Suprapubic skin (tissue), 4 donors: ENCODE data around the gene CALY. TPM values are rescaled to one million over a fixed set of nuclear protein-coding genes. Genes with fewer than 3 reads are reported as not detected.
A peak's percentile ranks its signal among the peaks of the same experiment; 100 is the strongest.
"Not testable (repeated sequence)": the region's sequence is repeated elsewhere in the genome, so short reads cannot be mapped to it uniquely, and the experiment has no call there.

Experiments
- DNase-seq, 2 donors: peaks; one replicate each; pipeline ENCODE4 v3.0.0-alpha.2; 2019; ENCODE audit warnings: low spot score in 2 of 2
- H3K27ac ChIP-seq: fragments of 200-600 bp; sonication (generic); one replicate; pipeline ENCODE4 v1.5.1; 2019
- H3K27me3 ChIP-seq: fragments of 200-600 bp; sonication (generic); one replicate; pipeline ENCODE4 v1.5.1; 2019
- H3K36me3 ChIP-seq: fragments of 200-600 bp; sonication (generic); one replicate; pipeline ENCODE4 v1.5.1; 2019
- H3K4me1 ChIP-seq: fragments of 200-600 bp; sonication (generic); one replicate; pipeline ENCODE4 v1.5.1; 2019
- H3K4me3 ChIP-seq: fragments of 200-600 bp; sonication (generic); one replicate; pipeline ENCODE4 v1.5.1; 2019; ENCODE audit warnings: mild to moderate bottlenecking
- H3K9me3 ChIP-seq: fragments of 200-600 bp; sonication (generic); one replicate; pipeline ENCODE4 v1.5.1; 2019
- EP300 ChIP-seq: sonication (generic); formaldehyde crosslinking; IDR thresholded peaks from one replicate; pipeline ENCODE4 v1.6.1; 2017; ENCODE audit warnings: antibody characterized with exemption
- POLR2A ChIP-seq, 2 donors: fragments of 450-650 bp; IDR thresholded peaks; one replicate each; pipeline ENCODE4 v1.6.1; 2017; ENCODE audit warnings: antibody characterized with exemption in 2 of 2, mild to moderate bottlenecking in 2 of 2, moderate library complexity in 2 of 2
- POLR2AphosphoS5 ChIP-seq, 3 donors: sonication (generic); formaldehyde crosslinking; IDR thresholded peaks; one replicate each; pipeline ENCODE4 v1.6.1; 2017; ENCODE audit warnings: antibody characterized with exemption in 3 of 3
- WGBS: methylation state at CpG from one replicate; pipeline ENCODE4 v1.1.5; 2018; 5-methylcytosine and 5-hydroxymethylcytosine counted together
- total RNA-seq, 4 donors: library from RNA; depleted of rRNA; stranded (reverse); fragments of >200 nt; gene quantifications; one replicate each; pipeline ENCODE4 v1.1.0, GENCODE V29; 2016
- TF ChIP-seq, protein P1 (sequence below), 2 donors: fragments of 200-600 bp in 1 of 2; fragments of 450-650 bp in 1 of 2; sonication (generic) in 1 of 2; IDR thresholded peaks; one replicate each; pipeline ENCODE4 v1.5.1; 2016 to 2019; ENCODE audit warnings: antibody characterized with exemption in 2 of 2, mild to moderate bottlenecking in 1 of 2, moderate library complexity in 1 of 2

Gene CALY
- total RNA-seq, 4 donors from 2014 or later: 0.30 TPM; not detected in 3

DNA sequence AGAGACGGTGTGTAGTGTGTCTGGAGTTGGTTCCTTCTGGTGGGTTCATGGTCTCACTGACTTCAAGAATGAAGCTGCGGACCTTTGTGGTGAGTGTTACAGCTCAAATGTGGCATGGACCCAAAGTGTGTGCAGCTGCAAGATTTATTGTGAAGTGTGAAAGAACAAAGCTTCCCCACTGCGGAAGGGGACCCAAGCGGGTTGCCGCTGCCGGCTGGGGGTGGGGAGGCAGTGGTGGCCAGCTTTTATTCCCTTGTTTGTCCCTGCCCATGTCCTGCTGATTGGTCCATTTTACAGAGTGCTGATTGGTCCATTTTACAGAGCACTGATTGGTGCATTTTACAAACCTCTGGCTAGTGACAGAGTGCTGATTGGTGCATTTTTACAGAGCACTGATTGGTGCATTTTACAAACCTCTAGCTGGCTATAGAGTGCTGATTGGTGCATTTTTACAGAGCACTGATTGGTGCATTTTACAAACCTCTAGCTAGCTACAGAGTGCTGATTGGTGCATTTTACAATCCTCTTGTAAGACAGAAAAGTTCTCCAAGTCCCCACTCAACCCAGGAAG lies 15.8 kb downstream of the CALY start:
- not testable (repeated sequence) for H3K9me3 ChIP-seq, H3K27ac ChIP-seq, DNase-seq, H3K36me3 ChIP-seq, H3K4me3 ChIP-seq
- Histone ChIP-seq H3K27me3 (peaks cover 55% of the 10 kb centered on the region), H3K4me1 (peaks cover 22% of the 10 kb centered on the region)
- WGBS: 91% methylated on average over 6 of the region's 6 CpGs

DNA sequence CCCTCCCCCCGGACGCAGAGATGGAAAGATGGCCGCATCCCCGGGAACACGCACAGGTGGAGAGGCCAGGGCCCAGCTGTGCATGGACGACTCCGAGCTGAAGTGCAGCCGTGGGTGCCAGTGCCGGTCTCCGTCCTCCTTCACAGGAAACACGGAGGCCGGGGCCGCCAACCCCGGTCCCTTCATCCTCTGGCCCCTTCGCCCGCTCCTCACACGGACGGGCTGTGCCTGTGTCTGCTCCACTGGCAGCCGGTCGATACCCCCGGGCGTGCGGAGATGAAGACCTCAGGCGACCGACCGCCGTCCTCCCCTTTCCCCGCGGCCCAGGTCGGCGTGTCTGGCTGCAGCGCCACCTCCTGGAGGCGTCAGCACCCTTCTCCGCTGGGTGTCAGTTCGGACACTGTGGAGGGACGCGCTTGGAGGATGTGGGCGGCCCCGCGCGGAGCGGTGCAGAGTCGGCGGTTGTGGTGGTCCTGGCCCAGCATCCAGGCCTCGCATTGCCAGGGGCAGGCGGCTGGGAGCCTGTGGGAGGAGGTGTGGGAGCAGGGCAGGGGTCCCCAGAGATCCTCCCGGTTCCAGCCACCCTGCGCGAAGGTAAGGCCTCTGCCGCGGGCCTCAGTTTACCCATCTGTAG lies 18.1 kb downstream of the CALY start:
- no peak for DNase-seq

DNA sequence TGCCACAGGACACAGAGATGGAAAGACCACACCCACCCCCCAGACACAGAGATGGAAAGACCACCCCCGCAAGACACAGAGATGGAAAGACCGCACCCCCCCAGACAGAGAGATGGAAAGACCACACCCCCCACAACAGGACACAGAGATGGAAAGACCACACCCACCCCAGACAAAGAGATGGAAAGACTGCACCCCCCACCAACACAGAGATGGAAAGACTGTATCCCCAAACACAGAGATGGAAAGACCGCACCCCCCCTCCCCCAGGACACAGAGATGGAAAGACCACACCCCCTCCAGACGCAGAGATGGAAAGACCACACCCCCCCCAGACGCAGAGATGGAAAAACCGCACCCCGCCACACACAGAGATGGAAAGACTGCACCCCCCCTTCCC lies 20.0 kb downstream of the CALY start:
- H3K36me3 ChIP-seq: peaks cover 16% of the 10 kb centered on the region
- no peak overlapping the region for H3K4me3 ChIP-seq
- TF ChIP-seq EP300: no peak
- no peak overlapping the region for H3K27ac ChIP-seq
- no peak for DNase-seq
- H3K9me3 ChIP-seq: no peaks in the 10 kb centered on the region
- peaks cover 25% of the 10 kb centered on the region for H3K27me3 ChIP-seq
- WGBS: 73% methylated on average over 7 of the region's 7 CpGs
- peaks cover 7% of the 10 kb centered on the region for H3K4me1 ChIP-seq

More for the DNA sequence above, 18.1 kb downstream of the CALY start:
- no peaks in the 10 kb centered on the region for H3K9me3 ChIP-seq
- H3K4me1 ChIP-seq: peaks cover 7% of the 10 kb centered on the region
- H3K27ac ChIP-seq: no peak overlapping the region
- H3K4me3 ChIP-seq: peak overlapping the region; percentile 40
- peaks cover 34% of the 10 kb centered on the region for H3K27me3 ChIP-seq
- TF ChIP-seq EP300: no peak
- TF ChIP-seq, protein P1, sequence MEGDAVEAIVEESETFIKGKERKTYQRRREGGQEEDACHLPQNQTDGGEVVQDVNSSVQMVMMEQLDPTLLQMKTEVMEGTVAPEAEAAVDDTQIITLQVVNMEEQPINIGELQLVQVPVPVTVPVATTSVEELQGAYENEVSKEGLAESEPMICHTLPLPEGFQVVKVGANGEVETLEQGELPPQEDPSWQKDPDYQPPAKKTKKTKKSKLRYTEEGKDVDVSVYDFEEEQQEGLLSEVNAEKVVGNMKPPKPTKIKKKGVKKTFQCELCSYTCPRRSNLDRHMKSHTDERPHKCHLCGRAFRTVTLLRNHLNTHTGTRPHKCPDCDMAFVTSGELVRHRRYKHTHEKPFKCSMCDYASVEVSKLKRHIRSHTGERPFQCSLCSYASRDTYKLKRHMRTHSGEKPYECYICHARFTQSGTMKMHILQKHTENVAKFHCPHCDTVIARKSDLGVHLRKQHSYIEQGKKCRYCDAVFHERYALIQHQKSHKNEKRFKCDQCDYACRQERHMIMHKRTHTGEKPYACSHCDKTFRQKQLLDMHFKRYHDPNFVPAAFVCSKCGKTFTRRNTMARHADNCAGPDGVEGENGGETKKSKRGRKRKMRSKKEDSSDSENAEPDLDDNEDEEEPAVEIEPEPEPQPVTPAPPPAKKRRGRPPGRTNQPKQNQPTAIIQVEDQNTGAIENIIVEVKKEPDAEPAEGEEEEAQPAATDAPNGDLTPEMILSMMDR (IDR thresholded peaks at IDR 0.05): peak in 1 of 2 donors; percentile 77
- WGBS: no CpG with 5 or more reads among the region's 51 CpGs
- no peaks in the 10 kb centered on the region for H3K36me3 ChIP-seq

DNA sequence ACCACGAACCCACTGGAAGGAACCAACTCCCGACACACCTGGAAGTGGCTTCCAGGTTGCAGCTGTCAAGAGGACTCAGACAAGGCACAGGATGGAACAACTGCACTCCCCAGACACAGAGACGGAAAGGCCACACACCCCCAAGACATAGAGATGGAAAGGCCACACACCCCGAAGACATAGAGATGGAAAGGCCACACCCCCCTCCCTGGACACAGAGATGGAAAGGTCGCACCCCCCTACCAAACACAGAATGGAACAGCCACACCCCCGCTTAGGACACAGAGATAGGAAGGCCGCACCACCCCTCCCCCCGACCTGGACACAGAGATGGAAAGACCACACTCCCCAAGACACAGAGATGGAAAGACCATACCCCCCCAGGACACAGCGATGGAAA lies 20.4 kb downstream of the CALY start:
- TF ChIP-seq, protein P1 (IDR thresholded peaks at IDR 0.05): no peak
- no peak for TF ChIP-seq POLR2AphosphoS5 (IDR thresholded peaks at IDR 0.05)
- no peak for TF ChIP-seq POLR2A (IDR thresholded peaks at IDR 0.05)
- TF ChIP-seq EP300: no peak
- no peak for DNase-seq
- H3K9me3 ChIP-seq: no peaks in the 10 kb centered on the region
- WGBS: 89% methylated on average over 9 of the region's 9 CpGs
- H3K4me3 ChIP-seq: no peak overlapping the region
- H3K36me3 ChIP-seq: peaks cover 21% of the 10 kb centered on the region
- H3K27me3 ChIP-seq: peaks cover 25% of the 10 kb centered on the region
- H3K27ac ChIP-seq: no peak overlapping the region
- H3K4me1 ChIP-seq: peaks cover 7% of the 10 kb centered on the region

DNA sequence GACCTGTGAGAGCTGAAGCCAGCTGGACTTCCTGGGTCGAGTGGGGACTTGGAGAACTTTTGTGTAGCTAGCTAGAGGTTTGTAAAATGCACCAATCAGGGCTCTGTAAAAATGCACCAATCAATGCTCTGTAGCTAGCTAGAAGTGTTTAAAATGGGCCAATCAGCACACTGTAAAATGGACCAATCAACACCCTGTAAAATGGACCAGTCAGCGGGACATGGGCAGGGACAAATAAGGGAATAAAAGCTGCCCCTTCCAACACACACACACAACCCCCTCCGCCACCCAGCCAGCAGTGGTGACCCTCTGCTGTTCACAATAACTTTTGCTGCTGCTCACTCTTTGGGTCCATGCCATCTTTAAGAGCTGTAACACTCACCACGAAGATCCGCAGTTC lies 20.8 kb downstream of the CALY start:
- WGBS: 82% methylated on average over 5 of the region's 5 CpGs
- Histone ChIP-seq H3K36me3 (peaks cover 25% of the 10 kb centered on the region), H3K27ac (no peak overlapping the region), H3K27me3 (peaks cover 25% of the 10 kb centered on the region), H3K4me1 (peaks cover 7% of the 10 kb centered on the region), H3K9me3 (no peaks in the 10 kb centered on the region), H3K4me3 (no peak overlapping the region)
- DNase-seq: no peak
- TF ChIP-seq POLR2A (IDR thresholded peaks at IDR 0.05) (no peak), POLR2AphosphoS5 (IDR thresholded peaks at IDR 0.05) (no peak), EP300 (no peak)
- TF ChIP-seq, protein P1 (IDR thresholded peaks at IDR 0.05): no peak

DNA sequence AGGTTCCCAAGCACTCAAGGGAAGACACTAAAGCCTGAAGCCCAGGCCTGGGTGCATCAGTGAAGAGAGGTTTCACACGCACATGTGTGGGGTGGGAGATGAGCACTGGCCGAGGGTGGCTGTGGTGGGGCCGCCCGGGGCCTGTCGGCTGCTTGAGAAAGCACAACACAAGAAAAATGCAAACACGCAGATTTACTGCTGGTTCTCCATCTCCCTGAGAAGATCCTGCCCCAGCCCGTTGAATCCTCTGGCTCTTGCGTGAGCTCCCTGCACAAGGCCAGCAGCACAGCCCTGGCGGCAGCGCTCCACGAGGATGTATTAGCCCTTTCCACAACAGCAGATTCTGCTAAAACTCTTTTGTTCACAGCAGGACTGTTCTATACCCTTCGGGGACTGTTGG lies 21.8 kb downstream of the CALY start:
- 87% methylated on average over 12 of the region's 12 CpGs for WGBS
- no peak overlapping the region for H3K4me3 ChIP-seq

More for the DNA sequence above, 21.8 kb downstream of the CALY start:
- peaks cover 7% of the 10 kb centered on the region for H3K4me1 ChIP-seq
- TF ChIP-seq POLR2AphosphoS5 (IDR thresholded peaks at IDR 0.05): no peak
- TF ChIP-seq, protein P1 (IDR thresholded peaks at IDR 0.05): no peak
- TF ChIP-seq EP300: no peak
- no peak for TF ChIP-seq POLR2A (IDR thresholded peaks at IDR 0.05)
- DNase-seq: no peak
- no peak overlapping the region for H3K27ac ChIP-seq
- peaks cover 33% of the 10 kb centered on the region for H3K36me3 ChIP-seq
- no peaks in the 10 kb centered on the region for H3K9me3 ChIP-seq
- H3K27me3 ChIP-seq: peaks cover 15% of the 10 kb centered on the region
